HG03108 (cell line): Measurements from ENCODE around the gene AHI1.

ENCODE experiments used
- ATAC-seq: cut with Tn5 transposase; IDR thresholded peaks from one replicate; pipeline ENCODE4 v1.9.1; 2021; ENCODE audit warnings: moderate library complexity; ENCODE audit not compliant: unreplicated experiment

The AHI1 gene

GRCh38 chr6:135236732-135237131, 260.8 kb downstream of the AHI1 start:
- ATAC-seq = no peak

GRCh38 chr6:135236319-135236718, 261.2 kb downstream of the AHI1 start:
- no peak for ATAC-seq

GRCh38 chr6:135235716-135236115, 261.8 kb downstream of the AHI1 start:
- ATAC-seq = no peak

GRCh38 chr6:135234492-135234780, 263.1 kb downstream of the AHI1 start:
- no peak for ATAC-seq

DNA sequence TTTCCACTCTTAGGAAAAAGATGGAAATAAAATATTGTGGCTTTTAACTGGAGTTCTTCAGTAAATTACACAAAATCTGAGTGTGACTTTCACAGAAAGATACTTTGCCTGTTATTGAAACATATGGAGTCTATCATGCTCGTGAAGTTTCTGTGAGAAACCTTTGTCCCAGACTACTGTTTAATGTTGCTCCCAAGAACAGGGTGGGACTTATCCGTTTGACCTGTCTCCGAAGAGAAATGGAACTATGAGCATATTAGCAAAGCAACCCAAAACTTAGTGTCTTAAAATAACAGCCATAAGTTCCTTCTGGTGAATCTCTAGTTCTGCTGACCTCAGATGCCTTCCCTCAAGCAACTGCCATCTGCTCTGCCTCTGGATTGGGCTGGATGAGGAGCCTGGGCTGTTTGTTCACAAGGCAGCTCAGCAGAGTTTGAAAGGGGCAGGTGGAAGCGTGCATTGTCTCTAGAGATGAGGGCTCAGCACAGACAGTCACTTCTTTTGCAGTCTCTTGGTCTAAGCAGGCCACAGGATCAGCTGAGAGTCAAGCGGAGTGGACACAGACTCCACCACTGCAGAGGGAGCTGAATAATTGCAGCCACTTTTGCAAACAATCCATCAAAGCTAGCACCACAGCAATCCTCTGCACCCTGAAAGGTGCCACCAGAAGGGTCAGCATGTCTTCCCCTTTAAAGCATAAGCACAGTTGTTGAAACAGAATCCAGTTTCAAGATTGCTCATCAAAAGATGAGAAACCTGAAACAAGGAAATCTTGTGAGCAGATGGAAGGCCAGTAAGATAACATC, 263.7 kb downstream of the AHI1 start:
- ATAC-seq = peak; percentile 55
